CD4-positive, alpha-beta T cell (primary cell): ENCODE data around the gene HDAC4. TPM values are rescaled to one million over a fixed set of nuclear protein-coding genes. Genes with fewer than 3 reads are reported as not detected.

Experiments used
- ATAC-seq: fragments of 200-7000 bp; cut with Tn5 transposase; one replicate; pipeline ENCODE4 v1.10.0; 2022; ENCODE audit warnings: mild to moderate bottlenecking; ENCODE audit not compliant: poor library complexity
- CTCF ChIA-PET: fragments of 350-600 bp; sonication (Branson Sonifier 250); formaldehyde crosslinking; loops from one replicate; lab custom pipeline; 2021; ENCODE audit warnings: antibody characterized with exemption, inconsistent platforms; lab: Charles Lee
- POLR2A ChIA-PET: fragments of 350-600 bp; sonication (Branson Sonifier 250); formaldehyde crosslinking; loops from one replicate; lab custom pipeline; 2021; ENCODE audit warnings: antibody characterized with exemption, inconsistent platforms; lab: Charles Lee
- DNase-seq, 14 experiments: peaks; one replicate each; pipeline ENCODE4 v3.0.0-alpha.2; 2013 to 2020; ENCODE audit warnings: mixed read lengths in 2 of 14
- H3K27ac ChIP-seq, 2 donors: one replicate each; pipeline versions ENCODE4 v1.5.1 to v1.7.0; 2013; ENCODE audit warnings: low read length in 2 of 2, low read depth in 1 of 2, mild to moderate bottlenecking in 1 of 2
- H3K27me3 ChIP-seq, 2 experiments: 1 replicate in 1 of 2; 2 replicates in 1 of 2; pipeline versions ENCODE4 v1.6.1 to v1.7.0; 2013; ENCODE audit warnings: low read length in 2 of 2, control low read depth in 1 of 2, mild to moderate bottlenecking in 1 of 2, moderate library complexity in 1 of 2; ENCODE audit not compliant: insufficient read depth in 2 of 2, control insufficient read depth in 1 of 2
- H3K36me3 ChIP-seq: one replicate; pipeline ENCODE4 v1.6.1; 2013; ENCODE audit warnings: low read length, control low read depth; ENCODE audit not compliant: insufficient read depth
- H3K4me1 ChIP-seq: one replicate; pipeline ENCODE4 v1.6.1; 2013; ENCODE audit warnings: low read length, control low read depth; ENCODE audit not compliant: insufficient read depth
- H3K4me3 ChIP-seq: one replicate; pipeline ENCODE4 v1.5.1; 2013; ENCODE audit warnings: mild to moderate bottlenecking, low read length, moderate library complexity
- H3K9me3 ChIP-seq, 2 experiments: 1 replicate in 1 of 2; 2 replicates in 1 of 2; pipeline versions ENCODE4 v1.6.1 to v1.7.0; 2013; ENCODE audit warnings: low read length in 2 of 2, mild to moderate bottlenecking in 2 of 2, control low read depth in 1 of 2, moderate library complexity in 1 of 2; ENCODE audit not compliant: control insufficient read depth in 1 of 2, insufficient read depth in 1 of 2
- H3K27ac Mint-ChIP-seq: one replicate; pipeline ENCODE4 v1.8.0; 2020; ENCODE audit warnings: mixed read lengths
- H3K27me3 Mint-ChIP-seq: one replicate; pipeline ENCODE4 v1.8.0; 2021; ENCODE audit warnings: mixed read lengths
- H3K36me3 Mint-ChIP-seq: one replicate; pipeline ENCODE4 v1.8.0; 2021; ENCODE audit warnings: low read depth, mixed read lengths
- H3K4me1 Mint-ChIP-seq: one replicate; pipeline ENCODE4 v1.8.0; 2021; ENCODE audit warnings: low read depth, mixed read lengths
- H3K4me3 Mint-ChIP-seq: one replicate; pipeline ENCODE4 v1.8.0; 2020; ENCODE audit warnings: mild to moderate bottlenecking, mixed read lengths
- H3K9me3 Mint-ChIP-seq: one replicate; pipeline ENCODE4 v1.8.0; 2020; ENCODE audit warnings: mixed read lengths
- CTCF ChIP-seq: fragments of 200-600 bp; IDR thresholded peaks from one replicate; pipeline ENCODE4 v1.8.0; 2022; ENCODE audit warnings: antibody characterized with exemption, mild to moderate bottlenecking
- intact Hi-C, 2 experiments: fragments of 100-400 bp; cut with DNase I in 1 of 2; cut with micrococcal nuclease in 1 of 2; formaldehyde crosslinking; loops; one replicate each; pipeline versions ENCODE4 v1.15.1 to v1.9.0; 2023 to 2025; cut with DNase I, micrococcal nuclease
- total RNA-seq, 174 experiments: library from RNA in 2 of 174; stranded (reverse) in 2 of 174; gene quantifications; one replicate each; pipeline ENCODE4 v1.2.3 and lab custom pipeline; 2021 to 2026

HDAC4 gene
- total RNA-seq, 2 experiments from 2014 or later: 45.3 to 49.2 TPM

DNA sequence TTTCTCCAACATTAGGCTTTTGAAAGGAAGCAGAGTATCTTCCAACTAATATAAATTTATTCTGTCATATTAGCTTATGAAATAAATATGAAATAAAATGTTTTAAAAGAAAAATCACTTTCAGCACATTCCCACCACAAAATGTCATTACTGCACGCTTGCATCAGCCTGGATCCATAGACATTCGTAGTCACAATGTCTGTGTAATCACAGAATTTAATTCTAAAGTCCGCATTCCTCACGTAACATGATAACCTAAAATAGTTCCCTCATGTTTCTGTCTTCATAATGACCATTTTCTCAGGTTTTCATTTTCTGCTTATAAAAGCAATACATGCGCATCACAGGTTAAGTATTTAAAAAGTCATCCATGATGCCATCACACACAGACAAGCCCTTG, 47.1 kb downstream of the HDAC4 start:
- H3K27me3 ChIP-seq: no peaks in the 10 kb centered on the region
- Mint-ChIP-seq H3K36me3 (peaks cover 43% of the 10 kb centered on the region), H3K4me1 (peaks cover 10% of the 10 kb centered on the region), H3K27ac (no peak overlapping the region), H3K9me3 (peaks cover 5% of the 10 kb centered on the region), H3K27me3 (no peaks in the 10 kb centered on the region), H3K4me3 (no peak overlapping the region)
- POLR2A ChIA-PET: no interaction called here
- intact Hi-C loops: no loop called here
- H3K4me3 ChIP-seq: no peak overlapping the region
- CTCF ChIA-PET: interaction anchor here (1.3 kb wide), 1 partner anchor 43 kb away, joined by 5 read pairs; no protein-coding TSS in a partner anchor
- DNase-seq (no peak), ATAC-seq (no peak)
- no peaks in the 10 kb centered on the region for H3K4me1 ChIP-seq
- H3K36me3 ChIP-seq: peaks cover 14% of the 10 kb centered on the region
- TF ChIP-seq CTCF: no peak
- peaks cover 0 to 5% of the 10 kb centered on the region in 2 experiments for H3K9me3 ChIP-seq
- H3K27ac ChIP-seq: no peak overlapping the region

GRCh38 chr2:239351687-239352086, 49.1 kb downstream of the HDAC4 start:
- H3K4me1 ChIP-seq: no peaks in the 10 kb centered on the region
- ChIA-PET CTCF (interaction anchor here (1.3 kb wide), 1 partner anchor 40 kb away, joined by 3 read pairs; no protein-coding TSS in a partner anchor), POLR2A (interaction anchor here (1.3 kb wide), 1 partner anchor 18 kb away, joined by 3 read pairs; no protein-coding TSS in a partner anchor)
- ATAC-seq (no peak), DNase-seq (no peak)
- peaks cover 5% of the 10 kb centered on the region for H3K9me3 Mint-ChIP-seq
- no peaks in the 10 kb centered on the region for H3K27me3 ChIP-seq
- peaks cover 0 to 5% of the 10 kb centered on the region in 2 experiments for H3K9me3 ChIP-seq
- no peak overlapping the region for H3K4me3 Mint-ChIP-seq
- intact Hi-C loops: no loop called here
- no peak overlapping the region for H3K4me3 ChIP-seq
- H3K27ac Mint-ChIP-seq: no peak overlapping the region
- TF ChIP-seq CTCF: no peak
- H3K27me3 Mint-ChIP-seq: no peaks in the 10 kb centered on the region
- H3K36me3 Mint-ChIP-seq: peaks cover 36% of the 10 kb centered on the region
- no peak overlapping the region for H3K27ac ChIP-seq
- peaks cover 20% of the 10 kb centered on the region for H3K36me3 ChIP-seq
- H3K4me1 Mint-ChIP-seq: peaks cover 5% of the 10 kb centered on the region

DNA sequence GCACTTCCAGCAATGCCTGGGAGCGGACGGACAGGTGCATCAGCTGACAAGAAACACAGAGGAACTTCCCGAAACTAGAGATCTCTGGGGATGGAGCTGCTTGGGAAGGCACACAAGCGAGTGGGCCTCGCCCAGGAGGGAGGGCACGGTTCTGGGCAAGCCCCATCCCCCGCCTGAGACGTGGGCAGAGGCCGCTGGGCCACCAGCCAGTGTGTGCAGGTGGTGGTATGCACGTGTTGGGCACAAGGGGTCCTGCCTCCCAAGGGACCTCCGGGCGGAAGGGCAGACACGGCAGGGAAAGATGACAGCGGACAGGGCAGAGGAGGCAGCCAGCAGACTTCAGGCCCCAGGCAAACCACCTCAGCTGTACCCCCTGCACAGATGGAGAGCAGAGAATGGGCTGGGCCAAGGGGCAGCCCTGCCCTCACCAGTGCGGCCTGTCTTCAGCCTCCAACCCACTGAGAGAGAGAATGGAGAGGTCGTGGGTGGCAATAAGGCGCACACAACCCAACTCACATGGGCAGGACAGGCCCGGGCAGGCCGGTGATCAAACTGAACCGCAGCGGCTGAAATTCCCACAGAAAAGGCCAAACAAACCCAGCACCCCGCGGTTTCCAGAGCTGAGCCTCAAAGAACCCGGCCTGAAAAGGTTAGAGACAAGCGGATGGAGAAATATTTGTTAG, 51.2 kb downstream of the HDAC4 start:
- peaks cover 20% of the 10 kb centered on the region for H3K36me3 ChIP-seq
- CTCF ChIA-PET: no interaction called here

More for the DNA sequence above, 51.2 kb downstream of the HDAC4 start:
- Mint-ChIP-seq H3K36me3 (peaks cover 30% of the 10 kb centered on the region), H3K4me1 (no peaks in the 10 kb centered on the region), H3K27me3 (no peaks in the 10 kb centered on the region), H3K27ac (no peak overlapping the region), H3K9me3 (no peaks in the 10 kb centered on the region), H3K4me3 (no peak overlapping the region)
- ATAC-seq (no peak), DNase-seq (no peak)
- TF ChIP-seq CTCF: no peak
- peaks cover 5% of the 10 kb centered on the region for H3K4me1 ChIP-seq
- peaks cover 0 to under 1% of the 10 kb centered on the region in 2 experiments for H3K9me3 ChIP-seq
- no peak overlapping the region for H3K27ac ChIP-seq
- no peak overlapping the region for H3K4me3 ChIP-seq
- intact Hi-C loops: no loop called here
- POLR2A ChIA-PET: interaction anchor here (0.7 kb wide), 1 partner anchor 11 kb away, joined by 3 read pairs; no protein-coding TSS in a partner anchor
- H3K27me3 ChIP-seq: no peaks in the 10 kb centered on the region
